ENCODE data around the gene DNHD1.

DNHD1 gene

GRCh38 chr11:6563121-6563619, 66.1 kb downstream of the DNHD1 start:
- no CpG with 5 or more reads among the region's 4 CpGs for WGBS (ENCODE audit: insufficient coverage, insufficient read length)
- Histone ChIP-seq H3K4me3 (ENCODE audit: low read length) (no peak overlapping the region), H3K9me3 (ENCODE audit: control insufficient read depth, insufficient read depth, low read length) (no peaks in the 10 kb centered on the region), H3K36me3 (ENCODE audit: control insufficient read depth, insufficient read depth, low read length) (no peaks in the 10 kb centered on the region), H3K4me1 (ENCODE audit: control insufficient read depth, insufficient read depth, low read length) (no peaks in the 10 kb centered on the region), H3K27me3 (ENCODE audit: control insufficient read depth, insufficient read depth, low read length) (no peaks in the 10 kb centered on the region), H3K27ac (ENCODE audit: low read length) (no peak overlapping the region)
- DNase-seq (ENCODE audit: low read depth, low spot score): no peak

GRCh38 chr11:6563667-6564066, 66.6 kb downstream of the DNHD1 start:
- Histone ChIP-seq H3K27me3 (ENCODE audit: control insufficient read depth, insufficient read depth, low read length) (no peaks in the 10 kb centered on the region), H3K4me3 (ENCODE audit: low read length) (no peak overlapping the region), H3K36me3 (ENCODE audit: control insufficient read depth, insufficient read depth, low read length) (no peaks in the 10 kb centered on the region), H3K9me3 (ENCODE audit: control insufficient read depth, insufficient read depth, low read length) (no peaks in the 10 kb centered on the region), H3K27ac (ENCODE audit: low read length) (no peak overlapping the region), H3K4me1 (ENCODE audit: control insufficient read depth, insufficient read depth, low read length) (no peaks in the 10 kb centered on the region)
- no CpG with 5 or more reads among the region's 10 CpGs for WGBS (ENCODE audit: insufficient coverage, insufficient read length)
- DNase-seq (ENCODE audit: low read depth, low spot score): no peak

GRCh38 chr11:6565325-6565724, 68.2 kb downstream of the DNHD1 start:
- no peak for DNase-seq (ENCODE audit: low read depth, low spot score)
- Histone ChIP-seq H3K9me3 (ENCODE audit: control insufficient read depth, insufficient read depth, low read length) (no peaks in the 10 kb centered on the region), H3K36me3 (ENCODE audit: control insufficient read depth, insufficient read depth, low read length) (no peaks in the 10 kb centered on the region), H3K4me1 (ENCODE audit: control insufficient read depth, insufficient read depth, low read length) (no peaks in the 10 kb centered on the region), H3K4me3 (ENCODE audit: low read length) (no peak overlapping the region), H3K27ac (ENCODE audit: low read length) (no peak overlapping the region), H3K27me3 (ENCODE audit: control insufficient read depth, insufficient read depth, low read length) (no peaks in the 10 kb centered on the region)
- no CpG with 5 or more reads among the region's 2 CpGs for WGBS (ENCODE audit: insufficient coverage, insufficient read length)

- Histone ChIP-seq H3K9me3 (ENCODE audit: control insufficient read depth, insufficient read depth, low read length) (no peaks in the 10 kb centered on the region), H3K27me3 (ENCODE audit: control insufficient read depth, insufficient read depth, low read length) (no peaks in the 10 kb centered on the region), H3K4me1 (ENCODE audit: control insufficient read depth, insufficient read depth, low read length) (no peaks in the 10 kb centered on the region), H3K4me3 (ENCODE audit: low read length) (no peak overlapping the region), H3K27ac (ENCODE audit: low read length) (no peak overlapping the region), H3K36me3 (ENCODE audit: control insufficient read depth, insufficient read depth, low read length) (no peaks in the 10 kb centered on the region)
- no peak for DNase-seq (ENCODE audit: low read depth, low spot score)
- WGBS (ENCODE audit: insufficient coverage, insufficient read length): no CpG with 5 or more reads among the region's 5 CpGs
Observed at GRCh38 chr11:6565988-6566703, 69.1 kb downstream of the DNHD1 start.

GRCh38 chr11:6566704-6567370, 69.8 kb downstream of the DNHD1 start:
- Histone ChIP-seq H3K4me3 (ENCODE audit: low read length) (no peak overlapping the region), H3K27me3 (ENCODE audit: control insufficient read depth, insufficient read depth, low read length) (no peaks in the 10 kb centered on the region), H3K4me1 (ENCODE audit: control insufficient read depth, insufficient read depth, low read length) (no peaks in the 10 kb centered on the region), H3K36me3 (ENCODE audit: control insufficient read depth, insufficient read depth, low read length) (no peaks in the 10 kb centered on the region), H3K9me3 (ENCODE audit: control insufficient read depth, insufficient read depth, low read length) (no peaks in the 10 kb centered on the region), H3K27ac (ENCODE audit: low read length) (no peak overlapping the region)
- no peak for DNase-seq (ENCODE audit: low read depth, low spot score)
- WGBS (ENCODE audit: insufficient coverage, insufficient read length): no CpG with 5 or more reads among the region's 13 CpGs

GRCh38 chr11:6567371-6567745, 70.3 kb downstream of the DNHD1 start:
- H3K27ac ChIP-seq (ENCODE audit: low read length): no peak overlapping the region
- no peaks in the 10 kb centered on the region for H3K9me3 ChIP-seq (ENCODE audit: control insufficient read depth, insufficient read depth, low read length)
- WGBS (ENCODE audit: insufficient coverage, insufficient read length): no CpG with 5 or more reads among the region's 7 CpGs
- no peaks in the 10 kb centered on the region for H3K4me1 ChIP-seq (ENCODE audit: control insufficient read depth, insufficient read depth, low read length)
- no peak for DNase-seq (ENCODE audit: low read depth, low spot score)
- H3K27me3 ChIP-seq (ENCODE audit: control insufficient read depth, insufficient read depth, low read length): no peaks in the 10 kb centered on the region
- no peak overlapping the region for H3K4me3 ChIP-seq (ENCODE audit: low read length)
- no peaks in the 10 kb centered on the region for H3K36me3 ChIP-seq (ENCODE audit: control insufficient read depth, insufficient read depth, low read length)

GRCh38 chr11:6568191-6568918, 71.3 kb downstream of the DNHD1 start:
- no peak for DNase-seq (ENCODE audit: low read depth, low spot score)
- no peak overlapping the region for H3K27ac ChIP-seq (ENCODE audit: low read length)
- WGBS (ENCODE audit: insufficient coverage, insufficient read length): no CpG with 5 or more reads among the region's 4 CpGs
- no peaks in the 10 kb centered on the region for H3K27me3 ChIP-seq (ENCODE audit: control insufficient read depth, insufficient read depth, low read length)
- H3K4me3 ChIP-seq (ENCODE audit: low read length): no peak overlapping the region
- H3K36me3 ChIP-seq (ENCODE audit: control insufficient read depth, insufficient read depth, low read length): no peaks in the 10 kb centered on the region
- H3K9me3 ChIP-seq (ENCODE audit: control insufficient read depth, insufficient read depth, low read length): no peaks in the 10 kb centered on the region
- no peaks in the 10 kb centered on the region for H3K4me1 ChIP-seq (ENCODE audit: control insufficient read depth, insufficient read depth, low read length)

GRCh38 chr11:6569706-6570105, 72.6 kb downstream of the DNHD1 start:
- Histone ChIP-seq H3K36me3 (ENCODE audit: control insufficient read depth, insufficient read depth, low read length) (no peaks in the 10 kb centered on the region), H3K4me3 (ENCODE audit: low read length) (no peak overlapping the region), H3K9me3 (ENCODE audit: control insufficient read depth, insufficient read depth, low read length) (no peaks in the 10 kb centered on the region), H3K27me3 (ENCODE audit: control insufficient read depth, insufficient read depth, low read length) (no peaks in the 10 kb centered on the region), H3K27ac (ENCODE audit: low read length) (no peak overlapping the region), H3K4me1 (ENCODE audit: control insufficient read depth, insufficient read depth, low read length) (no peaks in the 10 kb centered on the region)
- no peak for DNase-seq (ENCODE audit: low read depth, low spot score)
- 100% methylated on average over 1 of the region's 5 CpGs for WGBS (ENCODE audit: insufficient coverage, insufficient read length)

- no peak for DNase-seq (ENCODE audit: low read depth, low spot score)
- Histone ChIP-seq H3K27ac (ENCODE audit: low read length) (no peak overlapping the region), H3K27me3 (ENCODE audit: control insufficient read depth, insufficient read depth, low read length) (no peaks in the 10 kb centered on the region), H3K4me3 (ENCODE audit: low read length) (no peak overlapping the region), H3K4me1 (ENCODE audit: control insufficient read depth, insufficient read depth, low read length) (no peaks in the 10 kb centered on the region), H3K9me3 (ENCODE audit: control insufficient read depth, insufficient read depth, low read length) (no peaks in the 10 kb centered on the region), H3K36me3 (ENCODE audit: control insufficient read depth, insufficient read depth, low read length) (no peaks in the 10 kb centered on the region)
- WGBS (ENCODE audit: insufficient coverage, insufficient read length): no CpG with 5 or more reads among the region's 62 CpGs
Observed at GRCh38 chr11:6570691-6571427, 73.8 kb downstream of the DNHD1 start.

- WGBS (ENCODE audit: insufficient coverage, insufficient read length): 100% methylated on average over 5 of the region's 22 CpGs
- Histone ChIP-seq H3K9me3 (ENCODE audit: control insufficient read depth, insufficient read depth, low read length) (no peaks in the 10 kb centered on the region), H3K4me1 (ENCODE audit: control insufficient read depth, insufficient read depth, low read length) (no peaks in the 10 kb centered on the region), H3K4me3 (ENCODE audit: low read length) (no peak overlapping the region), H3K27me3 (ENCODE audit: control insufficient read depth, insufficient read depth, low read length) (no peaks in the 10 kb centered on the region), H3K36me3 (ENCODE audit: control insufficient read depth, insufficient read depth, low read length) (no peaks in the 10 kb centered on the region), H3K27ac (ENCODE audit: low read length) (no peak overlapping the region)
- no peak for DNase-seq (ENCODE audit: low read depth, low spot score)
Observed at GRCh38 chr11:6571434-6572008, 74.4 kb downstream of the DNHD1 start.

Data from iPS DF 6.9 (cell line).